DMS53 treated with DMSO at 0.1 percent for 48 hours (cell line): ENCODE data around the gene KRTAP10-4.

Source experiments
- DNase-seq: peaks from one replicate; lab custom pipeline; 2025; ENCODE audit not compliant: unreplicated experiment; lab: John Stamatoyannopoulos, UW

Gene KRTAP10-4

DNA sequence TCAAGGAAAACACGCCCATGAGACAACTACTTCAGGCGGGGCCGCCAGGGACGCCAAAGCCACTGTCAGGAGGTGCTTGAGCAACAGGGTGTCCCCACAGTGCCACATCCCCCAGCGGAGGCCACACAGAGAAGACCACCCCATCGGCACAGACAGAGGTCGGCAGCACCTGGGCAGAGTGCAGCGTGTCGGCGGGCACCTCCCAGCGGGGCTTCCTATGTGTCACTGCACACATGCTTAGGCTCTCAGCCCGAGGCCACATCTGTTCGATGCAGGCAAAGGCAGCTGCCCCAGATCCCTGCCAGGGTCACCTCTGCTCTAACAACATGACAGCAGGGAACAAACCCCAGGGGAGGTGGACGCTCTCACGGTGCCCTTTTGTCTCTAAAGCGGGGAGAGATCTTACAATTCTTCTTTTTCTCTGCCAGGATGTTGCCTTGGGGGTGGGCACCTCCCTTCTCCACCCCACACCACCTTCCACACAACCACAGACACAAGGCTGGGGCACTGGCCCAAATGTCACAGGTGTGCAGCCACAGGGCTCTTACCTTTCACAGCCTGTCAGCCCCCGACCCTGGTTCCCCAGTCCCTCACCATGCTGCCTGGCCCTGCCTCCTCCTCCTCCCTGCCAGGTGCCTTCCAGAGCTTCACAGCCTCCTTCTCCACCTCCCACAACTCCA is 42.5 kb downstream of the KRTAP10-4 start:
- no peak for DNase-seq

DNA sequence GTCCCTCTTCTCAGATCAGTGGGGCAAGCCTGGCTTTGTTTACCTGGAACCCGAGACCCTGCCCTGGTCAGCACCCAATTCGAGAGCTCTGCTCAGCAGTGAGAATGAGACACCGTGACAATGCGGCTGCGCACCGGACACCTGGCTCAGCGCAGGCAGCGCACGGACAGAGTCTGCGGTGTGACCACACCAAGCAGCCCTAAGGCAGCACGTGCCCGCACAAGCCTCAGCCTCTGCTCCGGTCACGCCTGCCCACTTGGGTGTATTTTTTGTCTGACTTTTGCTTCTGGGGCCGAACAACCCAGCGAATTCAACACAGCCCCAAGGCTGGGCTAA is 43.0 kb downstream of the KRTAP10-4 start:
- DNase-seq: no peak

DNA sequence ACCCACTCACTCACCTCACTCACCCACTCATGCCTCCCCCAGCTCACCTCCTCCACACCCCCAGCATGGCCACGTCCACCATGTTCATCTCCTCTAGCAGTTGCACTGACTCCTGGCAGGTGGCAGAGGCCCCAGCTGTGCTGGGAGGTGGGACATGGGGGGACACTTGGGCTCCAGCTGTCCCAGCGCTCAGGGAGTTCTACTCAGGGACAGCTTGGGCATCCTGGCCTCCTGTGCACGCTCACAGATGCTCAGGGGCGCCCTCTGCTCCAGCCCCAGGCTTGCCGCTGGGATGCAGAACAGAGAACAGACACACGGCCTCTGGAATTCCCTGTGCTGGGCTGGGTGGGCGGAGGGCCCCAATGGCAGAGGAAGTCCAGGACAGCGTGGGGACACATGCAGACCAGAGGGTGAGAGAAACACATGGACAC is 43.6 kb downstream of the KRTAP10-4 start:
- no peak for DNase-seq

DNA sequence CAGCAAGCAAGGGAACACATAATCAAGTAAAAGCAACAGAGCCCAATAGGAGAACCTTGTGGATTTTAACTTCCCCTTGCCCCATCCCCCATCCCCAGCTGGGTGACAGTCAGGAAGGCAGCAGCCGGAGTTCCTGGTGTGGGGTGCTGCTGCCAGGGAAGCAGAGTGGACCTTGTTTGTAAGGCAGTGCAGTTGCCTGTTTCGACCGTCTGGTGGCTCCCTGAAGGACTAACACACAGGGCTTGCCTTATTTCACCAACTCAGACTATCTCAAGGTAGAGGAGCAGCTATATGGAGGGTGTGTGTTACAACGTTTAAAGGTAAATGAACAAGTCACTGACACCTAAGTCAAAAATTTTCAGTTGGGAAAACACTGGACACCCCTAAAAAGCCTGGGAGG is 45.0 kb downstream of the KRTAP10-4 start:
- no peak for DNase-seq

DNA sequence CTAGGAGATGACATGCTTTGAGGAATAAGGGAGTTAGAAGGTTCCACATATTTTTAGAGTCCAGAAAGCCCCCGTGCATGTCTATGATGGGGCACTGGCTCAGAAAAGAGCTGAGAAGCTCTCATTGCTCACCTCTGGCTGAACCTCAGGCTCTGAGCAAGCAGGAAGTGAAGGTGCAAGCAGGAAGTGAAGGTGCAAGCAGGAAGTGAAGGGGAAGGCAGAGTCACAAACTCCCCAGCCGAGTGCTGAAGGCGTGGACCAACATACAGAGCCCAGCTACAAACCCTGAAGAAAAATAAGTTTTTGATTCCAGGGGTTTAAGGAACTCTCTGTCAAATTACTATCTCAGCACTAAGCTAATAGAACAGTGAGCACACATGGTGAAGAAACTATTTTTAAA is 45.4 kb downstream of the KRTAP10-4 start:
- no peak for DNase-seq

DNA sequence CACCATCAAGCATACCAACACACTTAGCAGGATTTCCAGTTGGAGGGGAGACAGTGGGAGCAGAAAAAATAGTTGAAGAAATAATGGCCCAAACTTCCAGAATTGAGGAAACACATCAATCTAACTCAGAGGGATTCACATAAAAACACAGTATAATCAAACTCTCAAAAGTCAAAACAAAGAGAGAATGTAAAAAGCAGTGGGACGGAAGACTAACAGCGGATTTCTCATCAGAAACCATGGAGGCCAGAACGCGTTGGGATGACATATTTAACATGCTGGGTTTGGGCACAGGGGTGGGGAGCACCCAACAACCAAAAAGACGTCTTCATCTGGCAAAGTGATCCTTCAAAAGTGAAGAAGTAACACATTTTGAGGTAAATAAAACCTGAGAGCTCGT is 46.4 kb downstream of the KRTAP10-4 start:
- DNase-seq: no peak

DNA sequence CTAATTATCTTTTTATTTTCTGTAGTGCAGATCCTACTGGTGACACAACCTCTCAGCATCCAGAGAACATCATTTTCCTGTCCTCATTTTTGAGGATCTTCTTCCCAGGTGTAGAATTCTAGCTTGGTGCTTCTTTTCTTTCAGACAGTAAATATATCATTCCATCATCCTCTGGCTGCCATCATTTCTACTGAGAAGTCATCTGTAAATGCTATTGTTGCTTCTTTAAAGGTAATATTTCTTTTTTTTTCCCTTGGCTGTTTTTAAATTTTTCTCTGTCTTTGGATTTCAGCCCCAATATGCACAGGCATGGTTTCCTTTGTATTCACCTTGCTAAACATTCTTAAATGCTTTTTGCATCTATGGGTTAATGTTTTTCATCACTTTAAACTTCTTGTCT is 50.0 kb downstream of the KRTAP10-4 start:
- DNase-seq: no peak
